HG03097 (cell line): ENCODE results near the gene CCDC85C.

Experiments used
- ATAC-seq: cut with Tn5 transposase; IDR thresholded peaks from one replicate; pipeline ENCODE4 v1.9.1; 2021; ENCODE audit not compliant: unreplicated experiment, low FRiP score

The CCDC85C gene

DNA sequence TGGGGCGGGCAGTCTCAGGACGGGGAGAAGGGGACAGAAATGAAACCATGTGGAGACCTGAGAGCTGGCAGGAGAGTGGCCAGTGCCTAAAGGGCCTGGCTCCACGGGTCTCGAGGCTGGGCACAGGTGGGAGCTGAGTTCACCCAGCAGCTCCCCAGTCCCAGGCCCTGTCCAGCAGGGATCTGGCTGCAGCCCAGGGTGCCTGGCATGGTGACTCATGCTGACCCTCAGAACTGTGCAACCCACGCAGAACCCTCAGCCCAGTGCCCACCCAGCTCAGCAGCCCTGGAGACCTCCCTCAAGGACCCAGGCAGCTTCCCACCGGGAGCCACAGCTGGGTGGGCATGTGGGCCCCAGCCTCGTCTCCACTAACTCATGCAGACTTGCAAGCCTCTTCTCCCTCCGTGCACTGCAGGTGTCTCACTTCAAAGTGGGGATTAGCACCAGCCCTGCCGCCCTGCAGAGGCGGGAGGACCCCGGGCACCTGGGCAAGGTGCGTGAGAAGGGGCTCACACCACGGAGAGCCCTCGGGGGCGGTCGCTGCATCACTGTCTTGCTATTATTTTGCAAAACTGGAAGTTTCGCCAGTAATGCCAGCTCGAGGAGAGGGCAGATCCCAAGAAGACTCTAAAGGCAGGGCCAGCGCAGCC is 76.5 kb downstream of the CCDC85C start:
- ATAC-seq: no peak

DNA sequence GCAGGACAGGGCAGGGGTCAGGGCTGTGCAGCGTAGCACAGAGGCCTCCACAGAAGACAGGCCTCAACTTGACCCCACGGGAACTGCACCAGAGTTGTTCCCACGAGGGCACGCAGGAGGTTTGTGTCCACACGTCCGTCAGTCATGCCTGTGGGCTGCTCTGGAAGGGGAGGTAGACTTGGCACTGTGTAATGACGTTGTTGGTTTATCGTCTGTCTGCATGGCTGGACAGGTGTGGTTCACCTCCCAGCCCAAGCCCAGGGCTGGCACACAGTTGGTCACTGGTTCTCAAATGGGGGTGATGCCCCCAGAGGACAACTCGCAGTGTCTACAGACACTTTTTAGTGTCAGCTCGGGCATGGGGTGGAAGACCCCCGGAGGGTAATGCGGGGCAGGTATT is 77.0 kb downstream of the CCDC85C start:
- no peak for ATAC-seq

GRCh38 chr14:99525699-99526080 is 78.3 kb downstream of the CCDC85C start:
- no peak for ATAC-seq

DNA sequence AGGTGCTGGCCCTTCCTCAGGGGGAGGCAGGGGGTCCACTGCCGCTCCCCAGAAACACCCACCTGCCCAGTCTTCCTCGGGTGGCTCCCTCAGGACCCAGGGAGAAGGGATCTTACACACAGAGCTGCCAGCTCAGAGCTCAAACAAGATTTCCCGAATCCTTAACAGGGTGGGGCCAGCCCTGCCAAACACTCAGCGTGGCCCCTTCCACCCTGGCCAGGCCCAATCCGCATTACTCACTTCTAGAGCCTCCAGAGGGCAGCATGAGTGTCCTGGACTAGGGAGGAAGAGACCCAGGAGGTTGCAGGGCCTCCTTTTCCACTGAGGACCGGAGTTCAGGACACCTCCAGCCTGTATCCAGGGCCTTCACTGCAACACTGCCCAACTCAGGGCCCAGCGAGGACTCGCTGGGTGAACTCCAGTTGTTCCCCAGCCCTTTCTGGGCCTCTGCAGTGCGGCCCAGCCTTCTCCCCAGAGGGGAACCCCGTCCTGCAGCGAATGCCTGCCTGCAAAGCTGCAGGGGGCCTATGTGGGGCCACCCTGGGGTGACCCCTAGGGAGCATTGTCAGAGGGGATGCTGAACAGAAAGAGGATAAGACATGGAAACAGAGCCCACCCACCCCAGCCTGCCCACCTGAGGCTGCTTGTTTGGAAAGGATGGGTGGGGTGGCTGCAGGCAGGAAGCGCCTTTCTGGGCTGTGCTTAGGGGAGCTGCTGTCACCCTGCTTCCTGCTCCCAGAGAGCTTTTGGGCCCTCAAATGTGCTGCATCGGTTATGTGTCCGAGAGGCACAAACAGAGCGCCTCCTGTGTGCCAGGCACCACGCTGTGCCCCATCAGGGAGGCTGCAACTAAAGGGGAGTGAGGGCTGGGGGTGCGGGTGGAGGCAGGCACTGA is 79.0 kb downstream of the CCDC85C start:
- ATAC-seq: no peak

- ATAC-seq: no peak
These were observed 79.8 kb downstream of the CCDC85C start for GRCh38 chr14:99524091-99524661.

- ATAC-seq: no peak
These were observed 80.3 kb downstream of the CCDC85C start for GRCh38 chr14:99523704-99524055.

- no peak for ATAC-seq
These were observed 80.9 kb downstream of the CCDC85C start for GRCh38 chr14:99522934-99523703.

DNA sequence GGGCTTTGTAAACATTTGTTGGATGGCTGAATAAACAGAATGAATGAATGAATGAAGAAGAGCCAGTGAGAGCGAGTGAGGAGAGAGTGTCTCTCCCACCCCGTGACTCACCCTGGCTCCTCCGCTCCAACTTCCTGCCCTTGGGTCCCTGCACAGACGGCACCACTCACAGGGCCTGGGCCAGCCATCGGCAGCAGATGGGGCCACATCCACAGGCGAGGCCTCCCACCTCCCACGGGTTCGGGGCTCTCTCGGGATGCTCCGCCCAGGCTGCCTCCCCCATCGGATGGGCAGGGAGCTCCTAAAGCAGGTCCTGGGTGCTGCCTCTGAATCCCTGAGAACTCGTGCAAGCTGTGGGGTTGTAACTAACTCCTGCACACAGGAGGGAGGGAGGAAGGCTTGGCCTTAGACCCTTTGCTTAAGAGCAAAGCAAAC is 81.5 kb downstream of the CCDC85C start:
- ATAC-seq: no peak

DNA sequence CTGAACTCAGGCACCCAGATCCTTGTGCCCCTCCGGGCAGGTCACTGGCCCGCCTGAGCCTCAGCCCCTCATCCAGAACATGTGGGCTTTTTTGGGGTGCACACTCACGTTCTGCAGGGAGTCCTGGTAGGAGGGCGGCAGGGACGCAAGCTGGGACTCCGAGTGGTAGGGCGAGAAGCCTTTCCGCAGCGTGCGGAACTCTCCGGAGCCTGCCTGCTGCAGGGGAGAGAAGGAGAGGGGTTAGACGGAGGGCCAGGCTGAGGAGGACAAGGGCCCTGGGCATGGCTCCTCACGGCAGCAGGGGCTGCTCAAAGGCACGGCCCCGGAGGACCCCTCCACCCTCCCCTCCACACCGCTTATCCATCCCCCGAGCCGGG is 82.0 kb downstream of the CCDC85C start:
- ATAC-seq: no peak

GRCh38 chr14:99521176-99522024 is 82.6 kb downstream of the CCDC85C start:
- ATAC-seq: no peak

DNA sequence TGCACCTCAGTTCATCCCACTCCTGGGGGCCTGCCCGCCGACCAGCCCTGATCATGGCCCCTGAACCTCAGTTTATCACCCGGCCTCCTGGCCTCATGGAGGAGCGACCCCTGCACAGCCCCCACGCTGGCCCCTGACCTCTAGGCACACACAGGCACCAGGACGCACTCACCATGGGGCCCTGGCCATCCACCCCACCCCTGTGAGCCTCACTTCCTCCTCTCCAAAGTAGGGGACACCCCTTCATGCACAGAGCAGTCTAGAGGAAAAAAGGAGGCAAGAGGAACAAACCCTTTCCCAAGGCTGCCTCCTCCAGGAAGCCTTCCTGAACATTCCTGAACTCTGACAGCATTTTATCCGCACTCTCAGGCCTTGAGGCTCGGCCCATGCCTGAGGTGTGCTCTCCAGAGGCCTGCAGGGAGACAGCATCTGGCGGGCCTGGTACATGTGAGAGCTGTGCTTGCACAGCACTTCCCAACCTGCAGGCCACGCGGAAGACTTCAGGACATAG is 83.4 kb downstream of the CCDC85C start:
- ATAC-seq: no peak

DNA sequence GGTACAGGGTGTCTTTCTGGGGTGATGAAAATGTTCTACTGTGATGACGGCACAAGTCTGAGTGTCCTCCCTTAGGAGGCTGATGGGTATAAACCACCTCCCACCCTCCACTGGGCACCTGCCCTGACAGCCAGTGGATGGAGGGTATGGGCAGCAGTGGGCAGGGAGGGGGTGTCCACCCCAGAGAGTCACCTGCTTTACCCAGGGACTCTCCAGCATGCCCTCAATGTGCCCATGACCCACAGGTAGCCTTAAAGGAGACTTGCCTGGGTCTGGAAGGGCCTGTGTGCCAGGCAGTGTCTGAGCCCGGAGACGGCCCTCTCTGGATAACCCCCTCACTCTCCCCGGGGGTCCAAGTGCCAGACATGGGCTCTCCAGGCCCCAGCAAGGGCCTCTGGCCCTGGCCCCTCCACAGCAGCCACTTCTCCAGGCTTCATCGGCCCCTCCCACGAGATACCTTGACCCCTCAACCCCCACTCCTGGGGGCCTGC is 84.0 kb downstream of the CCDC85C start:
- no peak for ATAC-seq

- ATAC-seq: no peak
These were observed 84.6 kb downstream of the CCDC85C start for GRCh38 chr14:99519347-99519881.

GRCh38 chr14:99518441-99519346 is 85.3 kb downstream of the CCDC85C start:
- no peak for ATAC-seq

DNA sequence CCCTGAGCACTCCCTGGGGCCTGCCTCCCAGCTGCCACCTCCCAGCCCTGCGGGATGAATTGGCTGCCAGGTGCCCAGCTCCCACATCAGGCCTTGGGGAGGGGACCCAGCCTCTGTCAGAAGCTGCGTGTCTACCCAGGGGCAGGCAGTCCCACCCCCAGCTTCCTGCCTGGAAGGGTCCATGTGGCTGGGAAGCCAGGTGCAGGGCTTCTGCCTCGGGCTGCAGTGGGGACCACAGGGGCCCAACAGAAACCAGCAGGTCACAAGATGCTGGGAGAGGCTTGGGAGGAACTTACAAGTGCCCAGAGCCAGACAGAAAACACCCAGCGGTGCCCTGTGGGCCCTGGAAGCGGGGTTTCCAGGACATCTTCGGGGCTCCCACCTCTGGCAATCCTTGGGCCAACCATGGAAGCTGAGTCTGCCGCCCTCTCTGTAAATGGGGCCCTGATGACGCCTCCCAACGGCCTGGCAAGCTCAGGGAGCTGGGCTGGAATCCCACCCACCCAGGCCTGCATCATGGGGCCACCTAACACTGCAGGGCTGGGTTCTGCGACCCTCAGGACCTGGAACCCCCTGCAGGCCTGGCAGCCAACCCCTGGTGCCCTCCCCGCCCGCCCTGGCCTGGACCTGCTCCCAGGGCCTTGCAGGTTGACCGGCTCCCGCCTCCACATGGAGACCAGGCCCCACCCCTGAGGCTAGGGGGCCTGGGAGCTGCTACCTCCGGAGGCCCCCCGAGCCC is 86.2 kb downstream of the CCDC85C start:
- no peak for ATAC-seq

DNA sequence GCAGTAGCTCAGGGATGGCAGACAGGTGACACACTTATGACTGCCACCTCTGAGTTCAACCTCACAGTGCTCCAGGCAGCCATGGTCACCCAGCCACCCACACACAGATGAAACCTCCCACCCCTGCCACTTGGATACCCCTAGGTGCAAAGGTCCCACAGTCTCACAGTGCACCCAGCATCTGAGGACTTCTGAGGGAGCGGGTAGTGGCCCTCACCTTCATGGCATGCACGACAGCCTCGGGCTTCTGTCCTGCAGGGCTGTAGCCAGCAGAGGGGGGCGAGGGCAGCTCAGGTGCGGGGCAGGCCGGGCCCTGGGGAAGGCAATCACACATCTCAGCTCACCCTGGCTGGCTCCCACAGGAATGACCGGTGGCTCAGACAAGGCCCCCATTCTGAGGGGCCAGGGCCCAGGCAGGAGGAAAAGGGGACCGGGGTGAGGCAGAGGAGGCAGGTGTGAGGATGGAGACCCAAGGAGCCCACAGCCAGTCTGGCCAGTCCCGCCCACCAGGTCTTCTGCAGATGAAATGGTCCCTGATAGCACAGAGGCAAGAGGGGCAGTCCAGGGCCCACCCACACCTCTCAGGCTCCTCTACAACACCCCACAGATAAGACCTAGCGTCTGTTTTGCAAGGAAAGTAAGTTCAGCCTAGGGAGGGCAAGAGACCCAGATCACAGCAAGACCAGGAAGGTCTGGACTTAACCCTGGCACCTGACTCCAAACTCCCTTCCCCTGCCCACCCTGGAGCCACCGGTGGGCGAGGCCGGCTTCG is 87.0 kb downstream of the CCDC85C start:
- no peak for ATAC-seq
